HG03097 (cell line): ENCODE measurements around the gene EMC1.
"Not testable (repeated sequence)": the region's sequence is repeated elsewhere in the genome, so short reads cannot be mapped to it uniquely, and the experiment has no call there.

Source experiments
- ATAC-seq: cut with Tn5 transposase; IDR thresholded peaks from one replicate; pipeline ENCODE4 v1.9.1; 2021; ENCODE audit not compliant: unreplicated experiment, low FRiP score

The EMC1 gene

DNA sequence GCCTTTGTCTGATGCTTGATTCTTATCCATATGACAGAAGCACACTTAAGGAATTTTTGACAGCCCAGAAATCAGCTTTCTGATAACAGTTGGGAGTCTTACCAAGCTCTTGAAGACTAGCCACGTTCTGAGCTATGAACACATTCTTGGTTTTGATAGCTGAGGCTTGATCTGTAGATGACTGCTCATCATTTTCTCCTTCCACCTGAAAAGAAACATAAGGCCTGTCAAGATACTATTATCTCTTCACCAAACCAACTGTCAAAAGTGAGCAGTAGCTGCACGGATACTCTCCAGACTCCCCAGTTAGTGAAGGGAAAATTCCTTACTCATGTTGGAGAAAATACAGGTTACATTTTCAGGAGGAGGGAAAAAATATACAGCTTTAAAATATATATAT lies 53.5 kb downstream of the EMC1 start:
- no peak for ATAC-seq

DNA sequence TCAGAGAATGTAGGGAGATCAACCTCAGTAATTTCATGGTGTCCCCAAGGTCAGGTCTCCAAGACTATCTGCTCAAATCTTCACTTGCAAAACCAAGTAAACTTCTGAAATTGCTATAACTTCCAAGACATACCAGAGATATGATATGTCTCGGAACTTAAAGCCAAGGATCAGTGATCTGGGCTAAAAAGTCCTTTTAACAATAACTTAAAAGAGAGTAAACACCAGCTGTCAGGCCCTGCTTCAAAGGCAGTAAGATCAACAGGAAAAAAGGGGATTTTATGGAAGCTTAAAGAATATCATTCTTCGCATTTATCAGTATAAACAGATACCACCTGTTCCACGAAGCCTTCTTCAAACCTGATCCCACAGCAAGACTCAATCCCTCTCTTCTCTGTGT lies 55.0 kb downstream of the EMC1 start:
- ATAC-seq, result no peak

DNA sequence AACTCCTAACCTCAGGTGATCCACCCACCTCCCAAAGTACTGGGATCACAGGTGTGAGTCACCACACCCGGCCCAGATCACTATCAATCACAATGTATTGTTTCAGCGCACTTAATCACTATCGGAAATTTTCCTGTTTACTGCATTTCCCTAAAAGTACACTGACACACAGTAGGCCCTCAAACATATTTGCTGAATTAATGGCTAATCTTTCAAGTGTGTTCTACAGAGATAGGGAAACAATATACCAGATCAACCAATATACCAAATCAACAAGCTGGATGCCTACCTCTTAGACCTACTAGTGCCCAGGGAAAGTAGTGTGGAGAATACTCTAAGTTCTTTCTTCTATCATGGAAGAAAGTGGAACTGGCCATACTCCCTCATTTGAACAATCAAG lies 58.3 kb downstream of the EMC1 start:
- no peak for ATAC-seq

GRCh38 chr1:19191811-19192210 lies 59.5 kb downstream of the EMC1 start:
- no peak for ATAC-seq

DNA sequence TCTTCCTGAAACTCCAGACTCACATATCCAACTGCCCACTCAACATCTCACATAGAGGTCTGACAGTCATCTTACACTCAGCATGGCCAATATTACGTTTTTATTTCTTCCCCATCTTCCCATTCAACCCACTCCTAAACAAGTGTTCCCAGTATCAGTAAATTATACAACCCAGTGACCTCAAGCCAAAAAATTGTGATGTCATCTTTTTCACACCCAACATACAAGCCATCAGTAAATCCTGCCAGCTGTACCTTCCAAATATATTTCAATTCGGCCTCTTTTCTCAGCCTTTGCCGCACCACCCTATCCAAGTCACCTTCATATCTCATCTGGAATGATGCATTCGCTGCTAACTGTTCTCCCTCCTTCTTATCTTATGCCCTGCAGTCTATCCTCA lies 60.9 kb downstream of the EMC1 start:
- no peak for ATAC-seq

DNA sequence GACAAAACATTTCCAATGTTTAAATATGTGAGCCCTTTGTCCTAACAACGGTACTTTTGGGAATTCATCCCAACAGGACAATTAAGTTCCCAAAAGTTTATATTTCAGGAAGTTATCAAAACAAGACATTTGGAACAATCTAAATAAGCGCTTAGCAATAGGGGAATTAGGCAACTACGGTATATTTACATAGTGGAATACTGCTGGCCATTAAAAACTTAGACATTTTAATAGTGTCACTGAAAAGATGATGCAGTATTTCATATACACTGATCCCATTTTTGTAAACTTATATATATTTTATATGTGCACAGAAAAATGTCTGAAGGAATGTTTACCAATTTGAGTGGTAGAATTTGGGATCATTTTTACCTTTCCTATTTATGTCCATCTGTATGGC lies 62.1 kb downstream of the EMC1 start:
- no peak for ATAC-seq

DNA sequence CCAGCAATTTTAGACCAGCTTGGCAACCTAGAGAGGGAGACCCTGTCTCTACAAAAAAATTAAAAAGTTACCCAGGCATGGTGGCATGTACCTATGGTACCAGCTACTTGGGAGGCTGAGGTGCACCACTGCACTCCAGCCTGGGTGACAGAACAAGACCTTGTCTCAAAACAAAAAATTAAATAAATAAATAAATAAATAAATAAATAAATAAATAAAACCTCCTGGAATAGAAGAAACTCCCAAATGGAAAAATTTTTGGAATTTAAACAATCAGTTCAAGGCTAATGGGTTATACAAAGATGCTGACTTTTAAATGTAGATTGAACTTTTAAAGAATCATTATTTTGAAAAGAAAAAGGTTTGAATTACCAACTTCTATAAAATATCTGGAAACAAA lies 63.5 kb downstream of the EMC1 start:
- ATAC-seq, result no peak

DNA sequence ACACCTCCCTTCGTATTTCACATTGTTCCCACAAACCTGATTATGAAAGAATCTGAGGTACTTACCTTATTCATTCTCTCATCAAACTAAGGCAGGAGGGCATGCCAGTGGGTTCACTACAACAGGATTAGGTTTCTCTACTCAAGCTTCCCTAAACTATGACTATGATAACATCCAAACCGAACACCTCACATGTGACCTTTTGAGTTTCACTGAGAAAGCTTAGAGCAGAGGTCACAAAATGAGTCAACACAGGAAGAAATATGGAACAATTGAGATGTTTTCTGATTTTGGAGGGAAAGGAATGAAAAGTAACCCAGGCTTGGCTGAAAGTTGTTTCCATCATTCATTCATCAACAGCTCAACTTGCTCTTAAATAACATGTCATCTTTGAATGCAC lies 65.3 kb downstream of the EMC1 start:
- ATAC-seq, result no peak

DNA sequence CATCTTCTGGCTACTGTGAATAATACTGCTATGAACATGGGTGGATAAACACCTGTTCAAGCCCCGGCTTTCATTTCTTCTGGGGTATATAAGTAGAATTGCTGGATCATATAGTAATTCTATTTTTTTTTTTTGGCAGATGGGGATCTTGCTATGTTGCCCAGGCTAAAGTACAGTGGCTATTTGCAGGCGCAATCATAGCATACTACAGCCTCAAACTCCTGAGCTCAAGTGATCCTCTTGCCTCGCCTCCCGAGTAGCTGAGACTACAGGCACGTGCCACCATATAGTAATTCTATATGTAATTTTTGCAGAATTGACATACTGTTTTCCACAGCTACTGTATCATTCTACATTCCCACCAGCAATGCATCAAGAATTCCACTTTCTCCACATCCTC lies 69.1 kb downstream of the EMC1 start:
- ATAC-seq, result no peak

DNA sequence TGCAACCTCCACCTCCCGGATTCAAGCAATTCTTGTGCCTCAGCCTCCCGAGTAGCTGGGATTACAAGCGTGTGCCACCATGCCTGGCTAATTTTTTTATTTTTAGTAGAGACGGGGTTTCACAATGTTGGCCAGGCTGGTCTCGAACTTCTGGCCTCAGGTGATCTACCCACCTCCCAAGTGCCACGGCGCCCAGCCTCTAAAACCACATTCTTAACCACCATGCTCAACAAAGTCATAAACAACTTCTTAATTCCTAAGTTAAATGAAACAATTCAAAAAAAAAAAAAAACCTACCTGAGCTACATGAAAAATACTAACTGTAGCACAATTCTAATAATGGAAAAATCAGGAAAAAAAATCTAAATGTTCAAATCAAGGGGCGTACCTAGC lies 71.1 kb downstream of the EMC1 start:
- not testable (repeated sequence) for ATAC-seq

DNA sequence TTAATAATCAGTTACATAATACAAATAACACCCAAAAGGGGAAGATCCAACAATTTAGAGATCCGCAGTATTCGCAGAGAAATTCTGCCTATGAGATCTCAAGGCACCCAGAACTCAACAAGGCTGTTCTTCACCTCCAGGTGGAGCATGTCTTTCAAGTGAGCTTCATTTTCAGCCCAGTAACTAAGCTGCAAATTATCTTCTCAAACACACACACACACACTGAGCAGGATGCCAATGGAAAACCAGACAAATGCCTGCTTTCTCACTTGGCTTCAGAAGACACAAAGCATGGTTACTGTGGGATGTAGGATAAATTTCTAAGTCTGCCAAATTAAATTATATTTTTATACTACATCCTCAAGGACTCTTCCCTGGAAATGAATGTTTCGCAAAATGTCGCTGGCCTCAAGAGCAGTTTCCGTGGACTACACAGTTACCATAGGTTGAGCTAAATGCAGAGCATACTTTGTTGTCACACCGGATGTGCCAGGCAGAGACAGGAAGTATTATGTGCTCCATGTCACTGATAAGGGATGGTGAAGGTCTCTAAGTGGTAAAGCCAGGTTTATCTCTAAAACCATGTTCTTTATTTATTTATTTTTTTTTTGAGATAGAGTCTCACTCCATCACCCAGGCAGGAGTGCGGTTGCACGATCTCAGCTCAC lies 71.6 kb downstream of the EMC1 start:
- no peak for ATAC-seq

DNA sequence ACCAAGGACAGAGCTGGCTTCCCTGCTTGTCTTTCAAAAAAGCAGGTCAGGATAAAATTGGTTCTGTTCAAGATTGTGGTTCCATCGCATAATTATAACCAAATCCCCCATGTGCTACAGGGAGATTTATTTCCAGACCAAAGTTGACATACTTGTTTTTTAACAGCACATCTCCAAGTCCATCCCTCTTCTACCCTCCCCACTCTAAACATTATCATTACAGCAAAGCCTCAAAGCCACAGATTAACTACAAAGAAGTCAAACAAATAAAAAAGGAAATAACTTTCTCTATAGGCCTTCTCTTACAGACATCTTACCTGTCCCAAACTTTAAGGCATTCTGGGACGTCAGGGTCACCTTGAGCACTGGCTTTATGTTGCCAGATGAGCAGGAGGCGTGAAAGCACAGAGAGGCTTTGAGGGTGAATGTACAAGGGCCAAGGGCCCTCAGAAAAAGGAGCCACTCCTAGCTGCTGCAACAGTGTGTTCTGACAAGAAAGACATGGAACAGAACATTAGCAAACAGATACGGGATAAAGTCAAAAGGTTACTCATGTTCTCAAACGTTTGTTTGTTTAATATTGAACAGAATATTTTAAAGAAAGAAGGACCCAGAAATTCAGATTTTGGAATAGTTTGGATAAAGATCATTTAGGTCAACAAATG lies 72.5 kb downstream of the EMC1 start:
- ATAC-seq, result no peak

GRCh38 chr1:19177811-19178210 lies 73.5 kb downstream of the EMC1 start:
- ATAC-seq, result no peak

GRCh38 chr1:19169642-19170041 lies 81.7 kb downstream of the EMC1 start:
- ATAC-seq, result no peak

DNA sequence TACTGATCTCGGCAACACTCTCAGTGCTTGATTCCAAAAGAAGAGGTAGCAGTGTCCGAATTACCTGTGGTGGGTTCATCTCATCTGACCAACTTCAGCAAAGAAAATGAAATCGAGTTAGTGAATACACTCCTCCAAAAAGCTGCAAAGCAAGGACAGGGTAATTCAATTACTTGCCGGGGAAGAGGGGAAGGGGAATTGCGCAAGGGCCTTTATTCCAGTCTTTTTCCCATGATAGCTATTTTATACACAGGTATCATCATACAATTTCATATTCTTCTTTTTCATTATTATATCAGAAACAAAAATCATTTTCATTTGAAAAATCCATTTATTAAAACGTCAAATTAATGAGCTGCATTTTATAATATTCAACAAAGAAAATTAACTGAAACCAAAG lies 84.2 kb downstream of the EMC1 start:
- ATAC-seq, result no peak

DNA sequence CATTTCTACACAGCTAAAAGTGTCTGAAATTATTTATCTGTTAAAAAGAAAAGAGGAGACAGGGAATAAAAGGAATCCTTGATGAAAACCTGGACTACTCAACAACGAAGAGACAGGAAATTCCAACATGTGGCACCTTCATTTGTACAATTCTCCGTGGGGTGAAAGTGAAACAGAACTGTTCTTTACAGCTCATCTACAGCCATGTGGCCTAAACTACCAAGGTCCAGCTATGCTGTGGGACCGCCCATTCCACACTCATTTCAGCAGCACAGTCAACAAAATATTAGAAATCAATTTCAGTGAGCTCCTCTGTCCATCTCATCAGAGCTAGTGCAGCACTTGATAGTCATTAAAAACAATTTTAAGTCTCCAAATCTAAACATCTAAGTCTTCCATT lies 85.3 kb downstream of the EMC1 start:
- no peak for ATAC-seq
